GM04503 (cell line): Measurements from ENCODE around the gene ERBB4.
"Not testable (repeated sequence)": the region's sequence is repeated elsewhere in the genome, so short reads cannot be mapped to it uniquely, and the experiment has no call there.

Experiments
- DNase-seq: peaks from one replicate; pipeline ENCODE4 v3.0.0-alpha.2; 2012; ENCODE audit warnings: low read depth

The ERBB4 gene

GRCh38 chr2:211568439-211568838 lies 970.2 kb downstream of the ERBB4 start:
- DNase-seq = no peak

- no peak for DNase-seq
Observed at GRCh38 chr2:211564441-211564840, 974.2 kb downstream of the ERBB4 start.

DNA sequence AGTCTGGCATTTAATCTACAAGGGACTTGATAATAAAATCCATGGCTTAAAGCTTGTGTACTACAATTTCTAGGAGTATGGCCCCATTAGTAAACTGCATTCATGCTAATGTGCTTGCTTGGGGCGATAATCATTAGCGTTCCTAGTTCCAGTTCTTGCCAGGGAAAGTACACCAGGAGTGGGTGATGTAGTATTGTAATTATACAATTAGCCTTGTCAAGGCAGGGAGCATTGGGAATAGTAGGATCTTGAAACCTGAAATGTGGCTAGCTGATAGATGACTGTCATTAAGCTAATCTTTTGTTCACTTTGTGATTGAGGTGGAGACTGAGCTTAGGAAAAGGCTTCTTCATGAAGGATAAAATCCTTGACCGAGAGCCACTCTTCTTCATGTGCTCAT lies 993.0 kb downstream of the ERBB4 start:
- no peak for DNase-seq

- DNase-seq = no peak
Observed at GRCh38 chr2:211534632-211535031, 1004.0 kb downstream of the ERBB4 start.

DNA sequence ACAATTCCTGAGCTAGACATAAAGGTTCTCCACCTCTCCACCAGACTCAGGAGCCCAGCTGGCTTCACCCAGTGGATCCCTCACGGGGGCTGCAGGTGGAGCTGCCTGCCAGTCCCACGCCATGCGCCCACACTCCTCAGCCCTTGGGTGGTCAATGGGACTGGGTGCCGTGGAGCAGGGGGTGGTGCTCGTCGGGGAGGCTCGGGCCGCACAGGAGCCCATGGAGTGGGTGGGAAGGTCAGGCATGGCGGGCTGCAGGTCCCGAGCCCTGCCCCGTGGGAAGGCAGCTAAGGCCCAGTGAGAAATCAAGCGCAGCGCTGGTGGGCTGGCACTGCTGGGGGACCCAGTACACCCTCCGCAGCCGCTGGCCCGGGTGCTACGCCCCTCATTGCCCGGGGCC lies 1014.4 kb downstream of the ERBB4 start:
- DNase-seq = not testable (repeated sequence)

- DNase-seq = no peak
Observed at GRCh38 chr2:211516537-211516936, 1022.1 kb downstream of the ERBB4 start.

DNA sequence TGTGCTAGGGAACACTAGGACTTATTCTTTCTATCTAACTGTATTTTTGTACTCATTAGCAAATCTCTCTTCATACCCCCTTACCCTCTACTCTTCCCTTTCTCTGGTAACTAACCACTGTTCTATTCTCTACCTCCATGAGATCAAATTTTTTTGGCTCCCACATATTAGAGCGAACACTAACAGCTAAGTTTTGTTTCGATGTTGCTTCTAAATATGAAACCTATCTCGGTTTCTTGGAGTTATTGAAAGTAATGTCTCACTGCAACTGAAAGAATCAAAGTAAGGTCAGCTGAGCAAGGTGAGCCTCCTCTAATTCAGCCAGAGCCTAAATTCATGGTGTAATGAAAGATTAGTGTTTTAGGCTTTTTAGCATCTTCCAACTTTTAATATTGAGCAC lies 1024.6 kb downstream of the ERBB4 start:
- DNase-seq = no peak

DNA sequence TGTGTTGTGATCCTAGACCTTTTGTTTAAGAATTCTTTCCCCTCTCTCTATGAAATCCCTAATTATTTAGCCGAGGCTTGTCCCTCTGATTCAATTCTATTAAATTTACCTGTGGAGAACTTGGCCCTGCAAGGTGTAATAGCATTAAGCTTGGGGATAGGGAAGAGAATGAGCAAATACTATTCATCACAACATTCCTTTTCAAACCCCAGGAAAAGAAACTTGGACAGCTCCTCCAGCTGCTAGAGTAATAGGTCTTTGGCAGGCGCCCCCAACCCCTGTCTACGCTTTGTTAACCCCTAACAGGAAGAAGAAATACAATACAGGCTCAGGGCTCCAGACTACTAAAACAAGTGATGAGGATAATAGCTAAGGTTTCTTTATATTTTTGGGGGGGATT lies 1025.2 kb downstream of the ERBB4 start:
- DNase-seq = no peak

DNA sequence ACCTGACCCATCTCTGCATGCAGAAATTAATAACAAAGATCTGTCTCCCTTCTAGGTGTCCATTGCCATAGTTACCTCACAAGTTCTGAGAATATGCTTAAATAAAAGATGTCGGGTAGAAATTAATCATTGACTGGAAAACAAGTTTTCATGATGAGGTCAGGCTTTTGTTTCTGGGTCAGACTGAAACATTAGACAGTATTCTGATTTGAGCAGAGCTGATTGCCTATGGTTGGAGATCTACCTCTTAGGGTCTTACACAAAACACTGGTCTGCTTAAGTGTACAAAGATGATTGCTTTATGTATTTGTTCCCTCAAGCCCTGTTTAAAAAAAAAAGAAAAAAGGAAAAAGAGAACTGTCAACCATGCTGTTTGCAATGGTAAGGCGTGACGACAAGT lies 1025.8 kb downstream of the ERBB4 start:
- DNase-seq = no peak

DNA sequence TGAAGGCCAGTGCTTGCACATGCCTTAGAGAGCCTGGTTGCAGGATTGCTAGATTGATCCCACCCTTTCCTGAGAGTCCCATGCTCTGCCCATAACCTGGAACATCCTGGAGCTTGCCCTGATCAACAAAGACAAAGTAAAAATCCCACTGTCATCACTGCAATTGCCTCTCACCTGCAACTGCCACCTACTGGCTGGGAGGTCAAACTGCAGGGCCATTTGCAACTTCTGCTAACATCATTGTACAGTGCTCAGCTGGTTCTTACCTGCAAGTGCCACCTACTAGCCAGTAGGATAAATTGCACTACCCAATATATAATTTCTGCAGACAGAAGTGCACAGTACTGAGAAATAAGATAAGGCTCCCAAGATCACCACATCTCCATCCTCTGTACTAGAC lies 1034.7 kb downstream of the ERBB4 start:
- no peak for DNase-seq

DNA sequence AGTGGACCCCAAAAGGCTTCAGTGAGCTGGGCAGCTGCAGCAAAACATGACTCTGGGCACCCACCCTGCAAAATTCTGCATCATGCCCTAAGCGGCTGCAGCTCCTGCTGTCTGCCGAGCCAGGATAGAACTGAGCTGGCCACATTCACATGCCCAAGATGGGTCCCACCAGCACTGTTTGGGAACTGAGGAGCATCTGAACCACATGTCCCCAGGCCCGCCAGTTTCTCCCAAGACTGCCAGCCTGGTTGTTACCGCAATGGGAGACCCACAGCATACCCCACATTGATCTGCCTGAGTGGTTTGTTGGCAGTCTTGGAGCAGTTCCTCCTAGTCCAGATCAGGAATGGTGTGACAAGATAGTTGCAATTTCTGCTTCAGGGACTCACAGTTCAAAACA lies 1035.4 kb downstream of the ERBB4 start:
- no peak for DNase-seq

DNA sequence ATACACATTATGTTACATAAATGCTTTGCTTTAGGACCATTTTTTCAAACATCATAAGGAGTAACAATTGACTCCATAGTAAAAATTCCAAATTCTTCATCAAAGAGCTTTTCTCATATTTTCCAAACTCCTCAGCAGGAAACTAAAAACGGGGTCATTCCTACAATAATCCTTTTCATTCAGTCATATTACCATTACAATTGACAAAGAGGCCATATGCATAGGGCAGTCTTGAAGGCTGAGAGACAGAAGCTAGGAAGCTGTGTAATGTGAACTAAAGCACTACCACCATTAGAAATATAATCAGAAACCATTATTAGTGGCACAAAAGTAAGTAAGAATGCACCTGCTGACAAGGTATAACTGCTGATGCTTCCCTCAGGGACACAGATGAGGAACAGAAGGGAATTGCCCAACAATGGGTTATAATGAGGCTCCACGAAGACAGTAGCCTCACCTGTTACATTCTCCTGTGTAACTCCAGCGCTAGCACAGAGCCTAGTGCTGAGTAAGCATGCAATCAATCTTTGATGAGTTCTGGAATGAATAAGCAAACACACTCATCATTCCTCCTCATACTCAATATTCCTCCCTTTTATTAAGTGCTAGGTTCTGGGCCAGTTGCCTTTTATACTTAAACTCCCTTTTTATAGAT lies 1039.9 kb downstream of the ERBB4 start:
- no peak for DNase-seq

- no peak for DNase-seq
Observed at GRCh38 chr2:211495339-211495738, 1043.3 kb downstream of the ERBB4 start.

DNA sequence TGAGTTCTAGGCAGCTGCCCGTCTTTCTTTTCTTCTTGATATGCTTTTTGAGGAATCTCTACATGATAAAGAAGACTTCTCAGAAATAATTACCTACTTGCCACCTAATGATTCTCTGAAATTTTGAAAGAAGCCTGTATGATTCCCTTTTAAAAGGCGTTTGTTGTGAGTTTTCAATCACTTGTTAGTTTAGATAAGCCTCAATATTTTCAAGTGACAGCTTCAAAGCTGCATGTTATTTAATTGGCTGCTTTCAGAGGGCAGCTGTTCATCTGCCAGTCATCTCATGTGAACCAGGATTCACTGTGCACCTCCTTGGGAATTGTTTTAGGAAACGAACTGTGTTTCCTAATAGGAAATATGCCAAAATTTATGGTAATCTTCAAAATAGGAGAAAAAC lies 1044.1 kb downstream of the ERBB4 start:
- no peak for DNase-seq

- DNase-seq = no peak
Observed at GRCh38 chr2:211494085-211494484, 1044.5 kb downstream of the ERBB4 start.

DNA sequence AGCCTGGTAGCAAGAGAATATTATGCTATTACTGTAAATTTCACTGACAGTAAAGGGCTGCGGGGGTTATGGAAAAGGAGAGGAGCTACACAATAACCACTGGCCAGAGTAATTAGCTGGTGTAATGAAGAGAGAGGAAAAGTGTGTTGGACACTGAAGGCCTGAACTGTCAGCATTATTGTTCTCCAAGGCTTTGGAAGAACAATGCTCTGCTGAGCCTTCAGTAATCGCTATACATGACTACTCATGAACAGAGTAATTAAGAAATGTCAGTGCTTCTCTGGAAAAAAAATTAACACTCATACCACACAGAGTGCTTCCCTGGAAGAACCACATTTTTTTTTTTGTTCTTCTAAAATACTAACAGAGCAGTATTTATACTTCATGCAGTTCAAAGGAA lies 1050.9 kb downstream of the ERBB4 start:
- DNase-seq = no peak

GRCh38 chr2:211479536-211480150 lies 1059.0 kb downstream of the ERBB4 start:
- DNase-seq = no peak

- no peak for DNase-seq
Observed at GRCh38 chr2:211477537-211478275, 1060.9 kb downstream of the ERBB4 start.

DNA sequence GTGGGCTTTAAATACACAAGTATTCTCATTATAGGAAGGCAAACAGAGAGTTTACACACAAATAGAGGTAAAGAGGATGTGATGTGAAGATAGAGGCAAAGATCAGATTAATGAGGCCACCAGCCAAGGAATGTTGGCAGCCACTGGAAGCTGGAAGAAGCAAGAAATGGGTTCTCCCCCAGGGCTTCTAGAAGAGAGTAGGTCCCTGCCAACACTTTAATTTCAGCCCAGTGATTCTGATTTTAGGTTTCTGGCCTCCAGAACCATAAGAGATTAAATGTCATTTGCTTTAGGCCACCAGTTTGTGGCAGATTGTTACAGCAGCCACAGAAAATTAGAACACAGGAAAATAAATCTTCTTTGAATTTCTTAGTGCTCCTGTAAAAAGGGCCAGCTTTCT lies 1065.5 kb downstream of the ERBB4 start:
- no peak for DNase-seq

DNA sequence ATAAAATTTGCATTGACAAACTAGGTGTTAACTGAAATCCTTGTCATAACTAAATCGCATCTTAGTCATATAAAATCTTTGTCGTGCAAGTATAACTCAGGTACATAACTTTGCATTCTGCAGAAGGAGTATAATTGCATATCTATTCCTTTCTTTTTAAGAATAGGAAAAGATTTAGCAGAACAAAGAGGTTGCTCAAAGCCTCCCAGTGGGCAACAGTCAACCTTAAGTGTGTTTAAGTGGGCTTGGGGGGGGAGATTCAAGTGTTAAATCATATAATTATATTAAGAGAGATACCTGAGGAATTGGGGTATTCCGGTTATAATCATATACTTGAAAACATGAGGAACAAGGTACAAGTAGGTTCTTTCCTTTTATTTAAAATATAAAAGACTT lies 1068.9 kb downstream of the ERBB4 start:
- DNase-seq = no peak

- no peak for DNase-seq
Observed at GRCh38 chr2:211468877-211469663, 1069.5 kb downstream of the ERBB4 start.

- DNase-seq = no peak
Observed at GRCh38 chr2:211468217-211468616, 1070.4 kb downstream of the ERBB4 start.

DNA sequence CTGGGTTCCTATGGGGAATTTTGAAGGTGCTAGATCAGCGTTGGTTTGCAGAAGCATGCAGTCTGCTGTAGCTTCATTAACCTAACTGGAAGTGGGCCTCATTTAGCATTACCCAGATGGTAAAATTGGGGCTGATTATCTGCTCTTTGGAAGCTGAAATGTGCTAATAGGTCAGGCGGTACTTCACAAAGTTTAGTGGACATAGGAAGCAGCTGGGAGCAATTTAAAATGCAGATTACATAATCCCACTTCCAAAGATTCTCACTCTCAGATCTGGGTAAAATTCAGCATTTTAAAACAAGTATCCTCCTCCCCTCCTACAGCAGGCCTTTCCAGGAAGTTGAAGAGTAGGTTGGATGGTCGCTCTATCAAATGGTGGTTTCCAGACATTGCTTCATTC lies 1075.2 kb downstream of the ERBB4 start:
- no peak for DNase-seq
